HG02678 (cell line): Measurements from ENCODE around the gene GFI1B.
"Not testable (repeated sequence)": the region's sequence is repeated elsewhere in the genome, so short reads cannot be mapped to it uniquely, and the experiment has no call there.

Source experiments
- ATAC-seq: cut with Tn5 transposase; IDR thresholded peaks from one replicate; pipeline ENCODE4 v1.9.1; 2021; ENCODE audit warnings: mild to moderate bottlenecking, moderate library complexity; ENCODE audit not compliant: unreplicated experiment

The GFI1B gene

DNA sequence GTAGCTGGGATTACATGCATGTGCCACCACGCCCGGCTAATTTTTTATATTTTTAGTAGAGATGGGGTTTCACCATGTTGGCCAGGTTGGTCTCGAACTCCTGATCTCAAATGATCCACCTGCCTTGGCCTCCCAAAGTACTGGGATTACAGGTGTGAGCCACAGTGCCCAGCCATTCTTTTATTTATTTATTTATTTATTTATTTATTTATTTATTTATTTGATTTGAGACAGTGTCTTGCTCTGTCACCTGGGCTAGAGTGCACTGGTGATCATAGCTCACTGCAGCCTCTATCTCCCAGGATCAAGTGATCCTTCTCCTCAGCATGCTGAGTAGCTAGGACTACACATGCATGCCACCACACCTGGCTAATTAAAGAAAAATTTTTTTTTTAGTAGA is 10.6 kb upstream of the GFI1B start:
- ATAC-seq: not testable (repeated sequence)

DNA sequence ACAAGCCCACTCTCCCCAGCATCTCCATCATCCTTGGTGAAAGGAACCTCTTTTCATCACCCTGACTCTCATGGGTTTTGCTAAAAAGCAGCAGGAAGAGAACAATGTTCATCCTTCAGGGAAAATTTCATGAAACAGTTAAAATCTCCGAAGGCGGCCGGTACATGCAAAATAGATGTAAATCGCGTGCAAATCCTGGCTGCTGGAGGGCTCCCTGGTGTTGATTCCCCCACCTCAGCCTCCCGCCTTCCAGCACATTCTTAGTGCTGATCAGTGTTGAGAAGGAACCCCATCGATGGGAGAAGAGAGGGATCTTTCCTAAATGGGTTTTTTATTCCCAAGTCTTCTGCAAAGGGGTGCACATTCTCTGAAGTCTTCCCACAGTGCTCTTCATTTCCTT is 8.7 kb upstream of the GFI1B start:
- ATAC-seq: no peak

DNA sequence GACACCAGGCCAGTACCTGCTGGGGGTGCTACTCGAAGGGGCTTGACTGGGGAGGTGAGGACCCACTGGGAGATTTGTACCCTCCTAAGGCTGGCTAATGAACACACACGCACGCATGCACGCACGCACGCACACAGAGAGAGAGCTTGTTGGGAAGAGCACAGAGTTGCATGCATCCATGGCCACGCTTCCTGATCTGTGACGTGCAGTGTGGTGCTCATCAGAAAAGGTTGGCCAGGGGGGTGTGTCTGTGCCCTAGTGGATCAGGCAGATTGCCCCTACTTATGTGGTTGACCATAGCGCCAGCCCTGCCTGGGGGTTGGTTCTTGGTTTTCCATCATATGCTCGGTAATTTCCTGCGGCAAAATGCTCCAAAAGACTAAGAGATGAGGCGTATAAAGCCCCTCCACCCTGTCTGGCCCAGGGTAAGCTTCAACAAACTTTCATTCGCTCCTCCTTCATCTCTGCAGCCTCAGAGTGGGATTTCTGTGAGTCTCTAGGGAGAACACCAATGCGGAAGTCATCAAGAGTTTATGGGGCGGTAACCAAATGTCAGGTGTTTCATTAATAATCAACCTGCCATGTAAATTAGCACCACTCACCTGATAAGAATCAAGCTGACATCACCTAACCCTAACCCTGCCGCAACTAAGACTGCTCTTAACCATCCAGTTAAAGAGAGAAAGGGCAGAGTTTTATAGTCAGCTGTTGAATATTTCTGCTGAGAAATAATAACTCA is 8.0 kb upstream of the GFI1B start:
- no peak for ATAC-seq

DNA sequence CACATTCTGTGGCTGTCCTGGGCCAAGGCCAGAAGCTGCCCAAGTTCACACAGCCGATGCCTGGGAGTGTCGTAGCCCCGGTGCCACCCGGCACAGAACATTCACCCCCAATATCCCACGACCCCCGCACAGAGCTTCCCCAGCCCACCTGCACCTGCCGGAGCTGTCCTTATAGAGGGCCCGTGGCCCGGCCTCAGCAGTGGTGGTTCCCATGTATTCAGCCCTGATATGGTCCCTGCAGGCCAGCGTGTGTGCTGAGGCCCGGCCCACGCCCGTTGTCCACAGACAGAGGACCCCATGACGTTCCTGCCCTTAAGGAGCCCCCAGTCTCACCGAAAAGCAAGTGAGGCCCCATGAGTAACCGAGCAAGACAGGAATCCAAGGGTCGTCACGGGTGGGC is 5.3 kb upstream of the GFI1B start:
- ATAC-seq: no peak

DNA sequence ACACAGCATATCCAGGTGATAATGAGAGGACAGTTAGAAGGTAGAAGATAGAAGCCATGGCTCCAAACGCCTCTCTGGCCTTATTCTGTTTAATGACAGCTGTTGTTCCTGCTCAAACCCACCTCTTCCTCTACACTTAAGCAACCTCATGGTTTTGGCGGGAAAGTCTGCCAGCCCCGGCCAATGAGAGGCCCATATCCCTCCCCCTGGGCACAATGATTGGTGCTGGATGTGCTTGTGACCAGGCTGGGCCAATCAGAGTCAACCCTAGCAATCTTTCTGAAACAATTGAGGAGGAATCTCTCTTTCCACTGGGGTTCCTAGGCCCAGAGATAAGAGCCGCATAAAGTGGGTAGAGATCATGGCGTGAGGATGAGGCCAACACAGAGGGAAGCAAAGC is 4.8 kb upstream of the GFI1B start:
- no peak for ATAC-seq

DNA sequence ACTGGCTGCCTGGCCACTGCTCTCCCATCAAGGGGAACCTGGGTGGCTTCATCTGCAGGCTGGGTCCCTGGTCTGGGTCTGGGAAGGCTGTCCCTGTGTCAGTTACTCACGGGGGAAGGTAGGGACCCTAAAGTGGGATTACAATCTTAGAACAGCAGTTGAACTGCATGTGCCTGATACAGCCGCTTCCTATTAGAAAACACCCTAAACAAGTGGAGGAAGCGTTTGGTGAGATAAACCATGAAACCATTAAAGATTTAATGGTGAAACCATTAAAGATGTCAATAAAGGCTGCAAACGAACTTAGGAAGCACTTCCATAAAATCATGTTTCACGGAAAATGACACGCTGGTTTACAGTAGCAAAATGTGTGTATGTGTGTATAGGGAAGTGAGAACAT is 2.5 kb upstream of the GFI1B start:
- no peak for ATAC-seq

DNA sequence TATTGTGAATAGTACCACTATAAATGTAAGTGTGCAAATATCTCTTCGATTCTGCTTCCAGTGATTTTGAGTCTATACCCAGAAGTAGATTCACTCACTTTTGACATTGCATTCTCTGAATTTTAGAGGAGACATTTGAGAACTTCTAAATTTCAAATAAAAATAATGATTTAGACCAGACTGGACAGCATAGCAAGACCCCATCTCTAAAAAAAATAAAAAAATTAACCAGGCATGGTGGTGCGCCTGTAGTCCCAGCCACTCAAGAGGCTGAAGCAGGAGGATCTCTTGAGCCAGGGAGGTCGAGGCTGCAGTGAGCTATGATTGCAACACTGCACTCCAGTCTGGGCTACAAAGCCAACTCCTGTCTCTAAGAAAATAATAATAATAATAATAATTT is 1.9 kb upstream of the GFI1B start:
- ATAC-seq: no peak

DNA sequence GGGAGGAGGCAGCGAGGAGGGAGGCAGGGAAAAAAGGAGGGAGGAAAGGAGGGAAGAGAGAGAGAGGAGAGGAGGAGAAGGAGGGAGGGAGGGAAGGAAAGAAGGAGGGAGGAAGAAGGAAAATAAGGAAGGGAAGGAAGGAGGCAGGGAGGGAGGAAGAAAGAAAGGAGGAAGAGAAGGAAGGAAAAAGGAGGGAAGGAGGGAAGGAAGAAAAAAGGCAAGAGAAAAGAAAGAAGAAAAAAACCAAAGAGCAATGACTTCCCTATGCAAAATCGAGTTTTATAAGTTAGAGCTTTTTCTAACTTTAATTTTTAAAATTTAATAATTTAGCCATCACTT is 413 bp upstream of the GFI1B start:
- no peak for ATAC-seq

DNA sequence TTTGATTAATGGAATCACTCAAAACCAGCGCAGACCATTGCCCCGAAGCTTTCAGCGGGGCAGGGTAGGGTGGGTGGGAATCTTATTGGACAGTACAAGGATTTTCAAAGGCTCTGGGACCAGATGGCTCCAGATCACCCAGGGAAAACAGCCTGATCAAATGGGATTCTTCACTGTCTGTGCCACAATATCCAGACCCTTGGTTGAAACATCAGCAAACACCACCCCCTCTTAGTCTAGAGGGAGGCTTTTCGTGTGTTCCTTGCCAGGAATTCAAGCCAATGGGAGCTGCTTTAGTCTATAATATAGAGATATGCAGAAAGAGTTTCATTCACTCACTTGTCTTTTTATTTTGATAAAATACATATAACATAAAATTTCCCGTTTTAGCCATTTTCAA is 1.7 kb downstream of the GFI1B start:
- no peak for ATAC-seq

DNA sequence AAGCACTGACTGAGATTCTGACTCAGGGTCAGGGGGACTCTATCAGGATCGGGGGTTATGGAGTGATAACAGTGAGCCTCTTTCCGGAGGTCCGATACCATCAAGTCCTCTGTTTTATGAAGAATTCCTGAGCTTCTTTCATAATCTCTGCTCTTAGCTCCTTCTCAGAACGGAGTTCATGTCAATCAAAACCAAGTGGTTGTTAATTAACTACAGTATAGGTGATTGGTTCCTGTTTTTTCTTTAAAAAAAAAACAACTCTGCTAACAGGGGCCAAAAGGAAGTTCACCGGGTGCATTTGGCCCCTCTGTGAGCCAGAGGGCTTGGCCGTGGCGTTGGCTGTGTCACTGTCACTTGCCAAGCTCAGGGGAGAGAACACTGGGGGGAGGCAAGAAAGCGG is 4.0 kb downstream of the GFI1B start:
- ATAC-seq: peak; percentile 59

DNA sequence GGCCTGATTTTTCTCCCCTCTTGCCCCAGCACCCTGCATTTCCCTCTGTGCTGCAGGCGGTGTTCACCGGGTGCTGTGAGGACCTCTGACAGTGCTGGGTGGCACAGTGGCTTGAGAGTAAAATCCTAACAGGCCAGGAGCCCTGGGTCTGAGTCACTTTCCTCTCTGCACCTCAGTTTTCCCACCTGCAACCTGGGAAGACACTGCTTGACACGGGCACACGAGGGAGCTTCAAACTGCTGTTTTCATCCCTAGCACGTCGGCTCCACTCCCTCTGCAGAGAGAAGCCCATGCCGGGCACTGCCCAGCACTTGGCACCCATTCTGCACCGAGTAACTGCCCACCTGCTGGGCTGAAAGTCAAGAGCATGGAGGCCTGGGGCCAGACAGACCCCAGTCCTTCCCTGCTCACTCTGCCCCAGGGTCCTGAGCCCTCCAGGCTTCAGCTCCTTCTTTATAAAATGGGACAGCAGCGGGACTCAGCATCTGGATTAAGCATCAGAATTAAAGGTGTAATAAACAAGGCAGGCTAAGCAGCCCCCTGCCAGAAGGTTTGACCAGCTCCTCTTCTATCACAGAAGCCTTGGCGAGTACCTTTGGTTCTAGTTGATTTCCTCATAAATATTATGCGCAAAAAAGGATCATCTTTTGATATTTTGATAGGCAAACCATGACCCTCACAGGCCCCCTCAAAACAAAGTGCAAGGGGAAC is 5.2 kb downstream of the GFI1B start:
- ATAC-seq: no peak

DNA sequence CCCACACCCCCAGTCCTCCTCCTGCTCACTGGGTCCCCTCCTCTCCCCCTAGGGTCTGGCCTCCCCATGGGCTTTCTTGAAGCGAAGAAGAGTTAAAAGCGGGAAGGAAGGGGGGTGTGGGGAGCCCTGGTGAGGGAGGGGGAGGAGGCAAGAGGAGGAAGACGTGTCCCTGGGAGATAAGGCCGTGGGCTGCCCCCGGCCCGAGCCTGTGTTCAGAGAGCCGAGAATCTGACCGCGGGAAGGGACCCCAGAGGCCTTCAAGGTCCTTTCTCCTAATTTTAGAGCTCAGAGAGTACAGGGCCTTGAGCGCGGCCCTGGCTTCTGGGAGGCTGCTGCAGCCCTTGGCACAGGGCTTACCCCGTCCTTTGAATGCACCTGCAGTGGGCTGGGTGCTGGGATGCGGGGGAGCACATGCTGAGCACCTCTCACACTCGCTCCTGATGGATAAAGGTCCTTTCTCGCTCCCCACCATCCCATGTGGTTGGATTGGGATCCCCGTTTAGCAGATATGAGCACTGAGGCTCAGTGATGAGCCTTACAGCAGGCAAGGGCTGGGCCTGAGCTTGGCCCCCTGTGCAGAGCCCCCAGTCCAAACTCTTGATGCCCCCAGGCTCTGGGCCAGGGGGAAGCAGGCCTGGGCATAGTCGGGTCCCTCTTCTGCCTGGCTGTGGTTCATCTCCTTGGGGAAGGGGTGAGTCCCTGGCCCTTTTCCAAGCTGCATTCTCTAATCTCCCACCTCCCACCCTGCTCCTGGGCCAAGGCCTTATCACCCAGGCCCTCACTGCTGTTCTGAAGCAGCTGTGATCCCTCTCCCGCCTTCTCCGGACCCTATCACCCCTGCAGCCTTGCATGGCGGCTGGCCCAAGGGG is 5.9 kb downstream of the GFI1B start:
- ATAC-seq: no peak

DNA sequence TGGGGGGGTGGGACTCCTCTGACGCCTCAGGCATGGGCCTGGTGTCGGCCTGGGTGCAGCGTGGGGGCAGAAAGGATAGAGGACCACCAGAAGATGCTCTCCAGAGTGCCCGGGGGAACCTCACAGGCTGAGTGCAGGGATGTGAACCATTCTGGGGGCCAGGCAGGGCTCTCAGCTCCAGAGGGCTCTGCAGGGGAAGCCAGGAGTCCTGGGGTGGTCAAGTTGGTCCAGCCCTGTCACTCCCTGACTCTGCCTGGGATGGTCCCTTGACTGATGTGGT is 6.5 kb downstream of the GFI1B start:
- no peak for ATAC-seq

DNA sequence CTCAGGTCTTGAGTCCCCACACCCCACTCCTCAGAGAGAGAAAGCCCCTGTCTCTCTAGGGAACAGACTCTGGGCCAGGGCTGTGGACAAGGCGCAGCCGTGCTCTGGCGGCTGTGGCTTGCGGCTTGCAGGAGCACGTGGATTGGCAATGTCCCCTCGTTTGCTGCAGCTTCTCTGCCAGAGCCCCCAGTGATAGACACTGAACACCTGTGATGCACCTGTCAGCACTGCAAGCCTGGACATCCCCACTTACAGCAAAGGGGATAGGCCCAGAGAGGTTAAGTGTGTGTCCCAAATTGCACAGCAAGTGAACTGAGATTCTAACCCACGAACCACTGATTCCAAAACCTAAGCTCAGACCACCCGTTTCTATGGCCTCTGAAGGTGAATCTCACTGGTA is 7.0 kb downstream of the GFI1B start:
- ATAC-seq: no peak

DNA sequence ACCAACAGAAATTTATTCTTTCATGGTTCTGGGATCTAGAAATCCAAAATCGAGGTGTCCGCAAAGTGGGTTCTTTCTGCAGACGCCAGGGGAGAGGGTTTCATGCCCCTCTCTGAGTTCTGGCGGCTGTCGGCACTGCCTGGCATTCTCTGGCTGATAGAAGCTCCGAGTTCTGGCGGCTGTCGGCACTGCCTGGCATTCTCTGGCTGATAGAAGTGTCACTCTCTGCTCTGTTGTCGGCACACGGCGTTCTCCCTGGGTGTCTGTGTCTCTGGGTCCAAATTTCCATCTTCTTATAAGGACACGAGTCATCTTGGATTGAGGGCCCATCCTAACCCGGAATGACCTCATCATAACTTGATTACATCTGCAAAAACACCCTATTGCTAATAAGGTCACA is 7.6 kb downstream of the GFI1B start:
- no peak for ATAC-seq

DNA sequence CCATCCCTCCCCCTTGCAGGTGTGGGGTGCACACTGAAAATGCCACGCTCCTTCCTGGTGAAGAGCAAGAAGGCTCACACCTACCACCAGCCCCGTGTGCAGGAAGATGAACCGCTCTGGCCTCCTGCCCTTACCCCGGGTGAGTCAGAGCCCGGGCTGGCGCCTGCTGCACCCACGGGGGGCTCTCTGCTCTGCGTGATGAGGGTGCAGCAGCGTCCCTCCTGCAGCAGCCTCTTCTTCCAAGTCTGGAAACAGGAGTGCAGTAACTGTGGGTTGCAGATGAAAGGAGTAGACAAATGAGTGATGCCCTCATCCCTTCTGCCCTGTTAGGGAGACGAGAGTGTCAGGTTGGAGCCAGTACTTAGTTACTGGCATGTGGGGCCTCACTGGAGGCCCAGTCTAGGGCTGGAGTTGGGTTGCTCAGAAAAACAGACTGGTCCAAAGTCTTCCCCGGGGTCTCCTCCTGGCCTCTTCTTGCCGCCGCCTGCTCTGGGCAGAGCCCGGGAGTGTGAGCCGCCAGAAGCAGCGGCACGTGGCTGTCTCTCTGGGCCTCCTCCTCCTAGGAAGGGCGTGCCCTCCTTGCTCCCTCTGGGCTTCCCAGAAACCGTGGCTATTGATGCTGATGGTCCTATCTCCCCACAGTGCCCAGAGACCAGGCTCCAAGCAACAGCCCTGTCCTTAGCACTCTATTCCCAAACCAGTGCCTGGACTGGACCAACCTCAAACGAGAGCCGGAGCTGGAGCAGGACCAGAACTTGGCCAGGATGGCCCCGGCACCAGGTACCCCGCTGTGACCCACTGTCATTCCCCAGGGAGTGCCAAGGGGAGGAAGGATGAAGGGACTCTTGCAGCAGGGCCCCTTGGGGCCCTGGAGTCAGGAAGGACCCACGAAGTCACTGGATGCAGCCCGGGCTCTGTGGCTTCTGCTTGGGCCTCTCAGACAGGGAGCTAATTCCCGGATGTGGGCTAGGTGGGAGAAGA is 8.4 kb downstream of the GFI1B start:
- ATAC-seq: no peak

DNA sequence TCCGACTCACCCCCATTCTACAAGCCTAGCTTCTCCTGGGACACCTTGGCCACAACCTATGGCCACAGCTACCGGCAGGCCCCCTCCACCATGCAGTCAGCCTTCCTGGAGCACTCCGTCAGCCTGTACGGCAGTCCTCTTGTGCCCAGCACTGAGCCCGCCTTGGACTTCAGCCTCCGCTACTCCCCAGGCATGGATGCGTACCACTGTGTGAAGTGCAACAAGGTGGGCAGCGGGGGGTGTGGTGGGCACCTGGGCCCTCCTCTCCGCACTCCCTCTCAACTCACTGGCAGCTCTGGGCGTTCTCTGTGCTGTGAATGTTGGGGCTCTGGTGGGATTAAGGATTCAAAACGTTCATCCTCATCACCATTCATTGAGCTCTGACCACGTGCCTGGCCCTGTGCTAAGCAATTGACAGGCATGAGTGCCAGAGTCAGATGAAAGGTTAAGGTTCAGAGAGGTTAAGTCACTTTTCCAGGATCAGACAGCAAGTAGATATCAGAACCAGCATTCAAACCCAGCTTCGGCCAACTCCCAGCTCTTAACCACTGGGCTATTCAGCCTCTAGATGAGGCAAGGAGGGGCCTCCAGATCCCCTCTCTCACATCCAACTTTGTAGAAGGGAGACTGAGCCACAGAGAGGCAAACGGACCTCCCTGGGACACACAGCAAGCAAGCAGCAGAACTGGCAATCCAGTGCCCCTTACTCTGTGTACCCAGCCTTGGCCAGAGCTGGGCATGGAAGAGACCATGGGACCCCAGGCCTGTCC is 9.9 kb downstream of the GFI1B start:
- no peak for ATAC-seq

DNA sequence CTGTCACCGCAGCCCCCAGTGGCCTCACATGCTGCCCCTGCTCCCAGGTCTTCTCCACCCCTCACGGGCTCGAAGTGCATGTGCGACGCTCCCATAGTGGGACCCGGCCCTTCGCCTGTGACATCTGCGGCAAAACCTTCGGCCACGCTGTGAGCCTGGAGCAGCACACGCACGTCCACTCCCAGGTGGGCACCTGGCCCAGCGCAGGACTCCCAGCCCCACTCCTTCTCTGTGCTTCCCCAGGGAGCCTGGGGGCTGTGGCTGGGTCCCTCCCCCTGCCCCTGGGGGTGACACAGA is 10.5 kb downstream of the GFI1B start:
- no peak for ATAC-seq

DNA sequence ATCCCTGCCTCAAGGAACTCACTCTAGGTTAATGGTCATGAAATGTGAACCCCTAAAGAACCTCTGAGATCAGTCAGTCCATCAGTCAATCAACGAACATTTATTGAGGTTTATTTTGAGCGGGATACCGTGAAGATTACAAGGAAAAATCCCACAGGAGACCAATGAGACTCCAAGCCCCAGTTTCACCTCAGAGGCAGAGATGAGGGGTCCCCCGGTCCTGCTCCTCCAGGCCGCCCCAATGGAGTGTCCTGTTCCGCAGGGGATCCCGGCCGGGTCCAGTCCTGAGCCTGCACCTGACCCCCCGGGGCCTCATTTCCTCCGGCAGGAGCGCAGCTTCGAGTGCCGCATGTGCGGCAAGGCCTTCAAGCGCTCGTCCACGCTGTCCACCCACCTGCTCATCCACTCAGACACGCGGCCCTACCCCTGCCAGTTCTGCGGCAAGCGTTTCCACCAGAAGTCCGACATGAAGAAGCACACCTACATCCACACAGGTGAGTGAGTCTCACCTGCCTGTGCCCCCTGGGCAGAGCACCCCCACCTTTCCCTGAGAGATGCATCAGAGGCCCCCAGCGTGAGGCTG is 11.0 kb downstream of the GFI1B start:
- no peak for ATAC-seq

DNA sequence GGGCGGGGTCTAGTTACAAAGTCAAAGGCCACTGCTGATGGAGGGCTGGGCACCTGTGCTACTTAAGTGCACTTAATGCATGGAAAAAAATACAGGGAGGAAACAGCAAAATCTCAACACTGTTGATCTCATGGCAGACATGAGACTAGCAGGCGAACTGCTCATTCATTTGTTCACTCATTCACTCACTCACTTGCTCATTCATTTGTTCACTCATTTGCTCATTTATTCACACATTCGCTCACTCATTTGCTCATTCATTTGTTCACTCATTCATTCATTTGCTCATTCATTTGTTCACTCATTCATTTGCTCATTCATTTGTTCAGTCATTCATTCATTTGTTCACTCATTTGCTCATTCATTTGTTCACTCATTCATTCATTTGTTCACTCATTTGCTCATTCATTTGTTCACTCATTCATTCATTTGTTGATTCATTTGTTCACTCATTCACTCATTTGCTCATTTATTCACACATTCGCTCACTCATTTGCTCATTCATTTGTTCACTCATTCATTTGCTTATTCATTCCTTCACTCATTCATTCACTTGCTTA is 11.6 kb downstream of the GFI1B start:
- ATAC-seq: not testable (repeated sequence)
